ENCODE data around the gene EIF1. TPM values are rescaled to one million over a fixed set of nuclear protein-coding genes. Genes with fewer than 3 reads are reported as not detected.
A peak's percentile ranks its signal among the peaks of the same experiment; 100 is the strongest.
"Not testable (repeated sequence)": the region's sequence is repeated elsewhere in the genome, so short reads cannot be mapped to it uniquely, and the experiment has no call there.

The EIF1 gene
- total and polyA plus RNA-seq, 2 donors from 2014 or later = 842 to 1,166 TPM

DNA sequence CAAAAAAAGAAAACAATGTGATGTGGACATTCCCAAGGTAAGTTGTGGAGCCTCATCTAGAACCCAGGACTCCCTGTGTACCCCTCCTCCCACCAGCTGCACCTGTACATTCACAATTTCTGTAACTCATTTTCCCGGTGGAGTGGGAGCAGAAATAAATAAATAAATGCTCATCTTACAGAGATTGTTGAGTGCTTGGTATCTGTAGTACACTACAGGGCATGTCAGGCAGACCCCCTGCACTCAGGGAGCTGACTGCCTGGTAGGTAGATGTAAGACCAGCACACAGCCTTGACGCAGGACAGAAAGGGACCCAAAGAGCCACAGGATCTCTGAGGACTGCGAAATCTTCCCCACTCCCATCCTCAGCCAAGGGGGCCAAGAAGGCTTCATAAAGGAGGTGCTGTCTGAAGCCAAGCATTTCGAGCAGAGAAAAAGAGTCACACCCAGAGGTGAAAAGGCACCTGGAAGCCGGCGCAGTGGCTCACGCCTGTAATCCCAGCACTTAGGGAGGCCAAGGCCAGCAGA is 6.5 kb downstream of the EIF1 start:
- no peaks in the 10 kb centered on the region for H3K9me3 ChIP-seq (ENCODE audit: control insufficient read depth in 2 of 3, insufficient read depth in 1 of 3, low read length in 3 of 3)
- FAIRE-seq (no peak), DNase-seq (no peak)
- no peak overlapping the region for H3K4me3 ChIP-seq (ENCODE audit: low read length in 3 of 3)
- H3K36me3 ChIP-seq (ENCODE audit: control insufficient read depth in 2 of 3, insufficient read depth in 3 of 3, low read length in 3 of 3) = peaks cover 17 to 34% (median 31%) of the 10 kb centered on the region in 3 donors
- no peaks in the 10 kb centered on the region for H3K27me3 ChIP-seq (ENCODE audit: control insufficient read depth, insufficient read depth, low read length)
- peaks cover 0 to 16% (median 15%) of the 10 kb centered on the region in 3 donors for H3K4me1 ChIP-seq (ENCODE audit: control insufficient read depth in 2 of 3, insufficient read depth in 2 of 3, low read depth in 1 of 3, low read length in 3 of 3)
- H3K27ac ChIP-seq (ENCODE audit: low read depth in 2 of 2, low read length in 2 of 2) = no peak overlapping the region
- H3K9ac ChIP-seq (ENCODE audit: low read length in 3 of 3) = no peak overlapping the region
- TF ChIP-seq CTCF (IDR thresholded peaks at IDR 0.05; ENCODE audit: borderline replicate concordance, extremely low read depth, insufficient read depth) = no peak
- intact Hi-C loops (cut with DNase I) = no loop called here

- Histone ChIP-seq H3K9ac (ENCODE audit: low read length in 3 of 3) (no peak overlapping the region), H3K4me3 (ENCODE audit: low read length in 3 of 3) (no peak overlapping the region), H3K9me3 (ENCODE audit: control insufficient read depth in 2 of 3, insufficient read depth in 1 of 3, low read length in 3 of 3) (no peaks in the 10 kb centered on the region), H3K4me1 (ENCODE audit: control insufficient read depth in 2 of 3, insufficient read depth in 2 of 3, low read depth in 1 of 3, low read length in 3 of 3) (peaks cover 0 to 8% (median 6%) of the 10 kb centered on the region in 3 donors), H3K27ac (ENCODE audit: low read depth in 2 of 2, low read length in 2 of 2) (no peak overlapping the region), H3K27me3 (ENCODE audit: control insufficient read depth, insufficient read depth, low read length) (no peaks in the 10 kb centered on the region), H3K36me3 (ENCODE audit: control insufficient read depth in 2 of 3, insufficient read depth in 3 of 3, low read length in 3 of 3) (peaks cover 8 to 25% (median 23%) of the 10 kb centered on the region in 3 donors)
- intact Hi-C loops (cut with DNase I) = no loop called here
- DNase-seq (peak in 3 of 5 donors; percentile 47 to 95 (median 83)), FAIRE-seq (no peak)
- TF ChIP-seq CTCF (IDR thresholded peaks at IDR 0.05; ENCODE audit: borderline replicate concordance, extremely low read depth, insufficient read depth) = peak; percentile 68
These were observed 7.5 kb downstream of the EIF1 start for GRCh38 chr17:41695954-41696757.

DNA sequence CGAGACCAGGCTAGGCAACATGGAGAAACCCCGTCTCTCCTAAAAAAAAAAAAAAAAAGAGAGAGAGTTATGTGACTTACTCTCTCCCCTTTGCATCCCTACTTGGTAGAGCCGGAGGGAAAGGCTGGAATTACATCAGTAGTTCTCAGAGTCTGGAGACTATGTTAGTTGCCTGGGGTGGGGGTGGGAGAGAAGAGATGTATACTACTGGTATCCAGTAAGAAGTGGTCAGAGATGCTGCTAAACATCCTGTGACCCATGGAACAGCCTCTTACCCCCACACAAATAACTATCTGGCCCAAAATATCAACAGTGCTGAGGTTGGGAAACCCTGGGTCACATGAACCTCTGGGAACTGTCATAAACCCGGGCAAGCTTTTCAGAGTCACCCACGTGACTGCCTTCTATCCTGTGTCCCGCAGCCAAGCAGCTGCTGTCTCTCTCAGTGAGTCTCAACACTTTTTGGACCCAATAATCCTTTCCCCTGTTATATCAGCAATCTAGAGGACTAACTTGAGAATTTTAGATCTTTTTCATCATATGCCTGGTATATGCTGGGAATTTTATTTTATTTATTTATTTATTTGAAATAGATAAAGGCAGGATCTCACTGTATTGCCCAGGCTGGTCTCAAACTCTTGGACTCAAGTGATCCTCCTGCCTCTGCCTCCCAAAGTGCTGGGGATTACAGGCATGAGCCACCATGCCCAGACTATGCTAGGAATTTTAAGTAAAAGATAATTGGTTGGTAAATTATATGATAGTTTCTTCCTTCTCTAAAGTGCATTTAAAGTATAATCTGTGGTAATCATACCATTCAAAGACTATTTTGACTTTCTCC is 8.7 kb downstream of the EIF1 start:
- Histone ChIP-seq H3K4me1 (ENCODE audit: control insufficient read depth in 2 of 3, insufficient read depth in 2 of 3, low read depth in 1 of 3, low read length in 3 of 3) (peaks cover 0 to 8% (median 5%) of the 10 kb centered on the region in 3 donors), H3K27me3 (ENCODE audit: control insufficient read depth, insufficient read depth, low read length) (no peaks in the 10 kb centered on the region), H3K4me3 (ENCODE audit: low read length in 3 of 3) (no peak overlapping the region), H3K9me3 (ENCODE audit: control insufficient read depth in 2 of 3, insufficient read depth in 1 of 3, low read length in 3 of 3) (no peaks in the 10 kb centered on the region), H3K36me3 (ENCODE audit: control insufficient read depth in 2 of 3, insufficient read depth in 3 of 3, low read length in 3 of 3) (peaks cover 6 to 13% (median 11%) of the 10 kb centered on the region in 3 donors), H3K27ac (ENCODE audit: low read depth in 2 of 2, low read length in 2 of 2) (no peak overlapping the region), H3K9ac (ENCODE audit: low read length in 3 of 3) (peak overlapping the region in 1 of 3 donors; percentile 40)
- no peak for FAIRE-seq
- intact Hi-C loops (cut with DNase I) = no loop called here
- TF ChIP-seq CTCF (IDR thresholded peaks at IDR 0.05; ENCODE audit: borderline replicate concordance, extremely low read depth, insufficient read depth) = no peak
- peak in 2 of 5 donors; percentile 61 to 82 for DNase-seq

GRCh38 chr17:41700843-41701242 is 12.2 kb downstream of the EIF1 start:
- DNase-seq; H3K4me3 ChIP-seq (ENCODE audit: low read length in 3 of 3); H3K9ac ChIP-seq (ENCODE audit: low read length in 3 of 3); H3K4me1 ChIP-seq (ENCODE audit: control insufficient read depth in 2 of 3, insufficient read depth in 2 of 3, low read depth in 1 of 3, low read length in 3 of 3); H3K27ac ChIP-seq (ENCODE audit: low read depth in 2 of 2, low read length in 2 of 2); FAIRE-seq; intact Hi-C loops (cut with DNase I); H3K36me3 ChIP-seq (ENCODE audit: control insufficient read depth in 2 of 3, insufficient read depth in 3 of 3, low read length in 3 of 3); H3K27me3 ChIP-seq (ENCODE audit: control insufficient read depth, insufficient read depth, low read length); H3K9me3 ChIP-seq (ENCODE audit: control insufficient read depth in 2 of 3, insufficient read depth in 1 of 3, low read length in 3 of 3): not testable (repeated sequence)
